ENCODE data around the gene CUL9. TPM values are rescaled to one million over a fixed set of nuclear protein-coding genes. Genes with fewer than 3 reads are reported as not detected.

The CUL9 gene
- polyA plus RNA-seq, 12 donors, result 6.9 to 40.8 (median 14.7) TPM; not detected in 1

DNA sequence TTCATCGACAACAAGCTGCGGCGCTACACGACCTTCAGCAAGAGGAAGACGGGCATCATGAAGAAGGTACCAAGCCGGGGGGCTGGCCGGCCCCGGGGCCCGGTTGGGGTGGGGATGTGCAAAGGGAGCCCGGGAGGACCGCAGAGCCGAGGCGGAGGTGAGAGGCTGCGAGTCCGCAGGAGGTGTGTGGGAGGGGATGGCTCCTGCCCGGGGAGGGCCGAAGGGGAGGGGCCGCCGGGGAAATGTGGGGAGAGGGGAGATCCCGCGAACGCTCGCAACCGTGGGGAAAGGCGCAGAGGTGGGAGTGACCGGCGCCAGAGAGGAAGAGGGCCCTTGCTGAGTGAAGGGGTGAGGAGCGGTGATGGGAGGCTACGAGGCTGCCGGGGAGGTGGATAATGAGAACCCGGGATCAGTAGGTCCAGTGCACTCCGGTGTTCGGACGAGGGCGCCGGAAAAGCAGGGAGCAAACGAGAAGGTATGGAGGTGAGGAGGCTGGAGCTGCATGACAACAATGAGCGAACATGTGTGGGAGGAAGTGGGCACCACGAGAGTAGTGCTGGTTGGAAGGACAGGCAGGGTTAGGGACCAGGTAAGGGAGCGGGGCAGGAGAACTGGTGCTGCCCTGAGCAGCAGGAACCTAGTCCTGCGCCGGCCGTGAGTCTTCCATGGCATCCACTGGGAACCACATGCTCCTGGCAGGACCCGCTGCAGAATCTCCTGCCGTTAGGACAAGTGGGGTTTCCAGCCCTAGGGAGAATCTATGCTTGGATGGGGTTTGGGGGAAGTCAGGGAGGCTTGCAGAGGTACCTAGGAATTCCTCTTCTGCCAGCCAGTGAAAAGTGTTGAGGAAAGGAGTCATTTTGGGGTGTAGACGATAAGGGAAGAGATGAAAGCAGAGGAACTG, 9.6 kb upstream of the CUL9 start:
- DNase-seq, result peak; percentile 31

DNA sequence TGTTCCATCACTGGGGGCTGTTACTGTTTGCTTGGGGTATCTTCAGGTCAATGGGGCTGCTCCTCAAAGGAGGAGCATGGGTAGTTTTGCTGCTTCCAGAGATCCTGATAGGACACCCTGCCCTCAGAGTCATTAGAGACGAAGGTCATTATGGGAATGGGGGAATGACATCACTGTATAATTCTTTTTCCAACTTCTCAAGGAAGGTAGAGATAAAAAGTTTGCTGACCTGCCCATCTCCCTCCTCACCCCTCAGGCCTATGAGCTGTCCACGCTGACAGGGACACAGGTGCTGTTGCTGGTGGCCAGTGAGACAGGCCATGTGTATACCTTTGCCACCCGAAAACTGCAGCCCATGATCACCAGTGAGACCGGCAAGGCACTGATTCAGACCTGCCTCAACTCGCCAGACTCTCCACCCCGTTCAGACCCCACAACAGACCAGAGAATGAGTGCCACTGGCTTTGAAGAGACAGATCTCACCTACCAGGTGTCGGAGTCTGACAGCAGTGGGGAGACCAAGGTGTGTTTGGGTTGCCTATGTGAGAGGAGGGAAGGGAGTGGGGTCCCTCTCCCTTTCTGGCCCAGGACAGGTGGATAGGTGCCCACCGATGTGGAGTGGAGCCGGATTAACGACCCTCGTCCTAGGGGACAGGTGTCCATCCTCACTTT, 8.3 kb upstream of the CUL9 start:
- DNase-seq, result no peak

GRCh38 chr6:43174263-43175112, 7.5 kb upstream of the CUL9 start:
- DNase-seq, result peak; percentile 97

- DNase-seq, result no peak
Observed at GRCh38 chr6:43175676-43176422, 6.1 kb upstream of the CUL9 start.

GRCh38 chr6:43176423-43176786, 5.6 kb upstream of the CUL9 start:
- no peak for DNase-seq

- DNase-seq, result no peak
Observed at GRCh38 chr6:43178150-43178549, 3.8 kb upstream of the CUL9 start.

- no peak for DNase-seq
Observed at GRCh38 chr6:43178951-43179830, 2.8 kb upstream of the CUL9 start.

DNA sequence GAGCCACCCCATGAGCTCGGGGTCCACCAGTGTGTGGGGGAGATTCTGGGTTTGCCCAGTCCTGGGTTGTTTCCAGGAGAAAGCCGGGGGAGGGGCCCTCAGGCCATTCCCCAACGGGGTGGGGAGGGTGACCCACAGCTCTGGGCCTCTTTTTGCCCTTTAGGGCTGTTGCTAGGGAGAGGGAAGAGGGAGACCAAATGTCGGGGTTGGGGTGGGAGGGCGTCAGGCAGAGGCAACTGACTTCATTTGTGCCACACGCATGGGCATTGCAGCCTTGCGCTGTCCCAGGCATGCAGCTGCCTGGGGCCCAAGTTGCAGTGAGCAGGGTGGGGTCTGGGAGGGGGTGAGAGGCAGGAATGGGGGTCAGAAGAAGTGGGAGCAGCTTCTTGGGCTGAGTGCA, 1.9 kb upstream of the CUL9 start:
- no peak for DNase-seq

DNA sequence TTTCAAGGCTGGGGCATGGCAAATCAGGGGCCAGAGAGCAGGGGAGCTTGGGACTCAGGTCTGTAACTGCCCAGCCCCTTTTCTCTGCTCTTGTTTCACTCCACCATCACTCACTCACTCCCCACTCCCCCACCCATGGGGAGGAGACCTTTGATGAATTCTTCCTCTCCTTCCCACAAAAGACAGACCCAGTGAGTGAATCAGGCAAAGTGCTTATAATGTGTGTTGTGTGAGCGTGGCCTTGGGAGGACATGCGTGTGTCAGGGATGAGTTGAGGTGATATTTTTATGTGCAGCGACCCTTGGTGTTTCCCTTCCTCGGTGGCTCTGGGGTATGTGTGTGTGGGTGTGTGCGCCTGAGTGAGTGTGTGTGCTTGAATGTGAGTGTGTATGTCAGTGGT, 1.0 kb upstream of the CUL9 start:
- DNase-seq, result no peak

GRCh38 chr6:43181621-43181941, 415 bp upstream of the CUL9 start:
- no peak for DNase-seq

- DNase-seq, result no peak
Observed at GRCh38 chr6:43183441-43183840, 1.4 kb downstream of the CUL9 start.

GRCh38 chr6:43184268-43184985, 2.4 kb downstream of the CUL9 start:
- no peak for DNase-seq

DNA sequence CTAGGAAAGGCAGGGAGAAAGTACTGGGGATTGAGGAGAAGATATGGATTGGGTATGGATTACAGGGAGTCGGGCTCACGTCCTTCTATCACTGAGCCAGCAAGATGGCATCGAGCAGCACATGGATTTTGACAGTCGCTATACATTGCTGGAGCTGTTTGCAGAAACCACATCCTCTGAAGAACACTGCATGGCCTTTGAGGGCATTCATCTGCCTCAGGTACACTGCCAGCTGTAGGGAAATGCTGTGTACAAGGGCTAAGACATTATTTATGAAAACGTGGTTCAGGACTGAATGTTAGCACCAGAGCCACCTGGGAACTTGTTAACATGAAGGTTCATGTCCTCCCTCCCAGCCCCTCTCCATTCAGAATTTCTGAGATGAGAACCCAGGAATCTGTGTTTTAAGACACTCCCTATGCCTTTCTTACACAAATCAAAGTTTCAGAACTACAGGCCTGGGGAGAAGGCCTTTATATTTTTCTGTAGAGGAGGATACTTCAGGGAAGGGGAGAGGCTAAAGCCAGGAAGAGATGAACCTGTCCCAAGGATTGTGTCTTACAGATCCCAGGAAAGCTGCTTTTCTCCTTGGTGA, 3.5 kb downstream of the CUL9 start:
- no peak for DNase-seq

DNA sequence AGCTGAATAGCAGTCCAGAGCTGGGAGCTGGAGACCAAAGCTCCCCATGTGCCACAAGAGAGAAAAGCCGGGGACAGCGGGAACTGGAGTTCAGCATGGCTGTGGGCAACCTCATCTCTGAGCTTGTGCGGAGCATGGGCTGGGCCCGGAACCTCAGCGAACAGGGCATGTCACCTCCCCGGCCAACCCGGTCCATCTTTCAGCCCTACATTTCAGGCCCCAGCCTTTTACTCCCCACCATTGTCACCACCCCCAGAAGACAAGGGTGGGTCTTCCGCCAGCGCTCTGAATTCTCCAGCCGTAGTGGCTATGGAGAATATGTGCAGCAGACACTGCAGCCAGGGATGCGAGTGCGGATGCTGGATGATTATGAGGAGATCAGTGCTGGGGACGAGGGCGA, 4.0 kb downstream of the CUL9 start:
- no peak for DNase-seq

DNA sequence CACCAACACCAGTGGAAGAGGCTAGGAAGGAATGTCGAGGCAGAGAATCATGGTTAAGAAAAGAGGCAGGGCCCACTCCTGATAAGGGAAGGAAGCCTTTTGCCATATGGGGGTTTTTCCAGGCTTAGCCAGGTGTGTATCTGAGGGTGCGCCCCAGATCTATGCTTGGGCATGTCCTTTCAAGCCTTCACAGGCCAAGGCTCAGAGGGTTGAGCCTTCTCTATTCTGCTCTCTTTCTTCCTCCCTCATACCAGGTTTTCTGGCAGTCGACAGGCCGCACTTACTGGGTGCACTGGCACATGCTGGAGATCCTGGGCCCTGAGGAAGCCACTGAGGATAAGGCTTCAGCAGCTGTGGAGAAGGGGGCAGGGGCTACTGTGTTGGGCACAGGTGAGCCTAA, 4.7 kb downstream of the CUL9 start:
- no peak for DNase-seq

DNA sequence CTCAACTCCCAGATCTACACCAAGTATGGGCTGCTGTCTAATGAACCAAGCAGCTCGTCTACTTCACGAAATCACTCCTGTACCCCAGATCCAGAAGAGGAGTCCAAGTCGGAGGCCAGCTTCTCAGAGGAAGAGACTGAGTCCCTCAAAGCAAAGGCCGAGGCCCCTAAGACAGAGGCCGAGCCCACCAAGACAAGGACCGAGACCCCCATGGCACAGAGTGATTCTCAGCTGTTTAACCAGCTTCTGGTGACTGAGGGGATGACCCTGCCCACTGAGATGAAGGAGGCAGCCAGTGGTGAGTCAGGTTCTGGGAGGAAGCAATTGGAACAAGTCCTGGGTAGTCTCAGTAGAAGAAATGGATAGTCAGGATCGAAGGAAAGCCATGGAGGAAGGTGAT, 5.8 kb downstream of the CUL9 start:
- DNase-seq, result no peak

DNA sequence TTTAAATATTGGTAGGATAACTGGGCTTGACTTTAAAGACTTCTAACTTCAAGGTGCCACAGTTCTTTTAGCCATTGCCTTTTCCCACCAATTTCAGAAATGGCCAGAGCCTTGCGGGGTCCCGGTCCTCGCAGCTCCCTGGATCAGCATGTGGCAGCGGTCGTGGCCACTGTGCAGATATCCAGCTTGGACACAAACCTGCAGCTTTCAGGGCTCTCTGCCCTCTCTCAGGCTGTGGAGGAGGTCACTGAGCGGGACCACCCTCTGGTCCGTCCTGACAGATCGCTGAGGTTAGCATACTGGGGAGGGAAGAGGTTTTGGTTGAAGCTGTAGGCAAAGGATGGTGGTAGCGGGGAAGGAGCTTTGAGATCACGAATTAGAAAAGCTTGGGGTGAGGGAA, 6.4 kb downstream of the CUL9 start:
- no peak for DNase-seq

GRCh38 chr6:43189776-43190304, 7.8 kb downstream of the CUL9 start:
- DNase-seq, result no peak

DNA sequence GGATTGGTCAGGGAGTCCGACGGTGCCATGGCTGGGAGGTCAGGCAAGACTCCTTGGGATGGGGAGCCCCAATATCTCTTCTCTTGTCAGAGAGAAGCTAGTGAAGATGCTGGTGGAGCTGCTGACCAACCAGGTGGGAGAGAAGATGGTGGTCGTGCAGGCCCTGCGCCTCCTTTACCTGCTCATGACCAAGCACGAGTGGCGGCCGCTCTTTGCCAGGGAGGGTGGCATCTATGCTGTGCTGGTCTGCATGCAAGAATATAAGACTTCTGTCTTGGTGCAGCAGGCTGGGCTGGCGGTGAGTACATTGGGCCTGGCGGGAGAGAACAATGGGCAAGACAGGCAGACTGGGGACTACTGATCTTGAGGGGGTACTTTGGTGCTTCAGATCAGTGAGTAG, 10.9 kb downstream of the CUL9 start:
- DNase-seq, result no peak

Measured in muscle of arm (tissue), 12 donors.